Tibial nerve (tissue), 4 donors: Measurements from ENCODE around the gene NDUFAF8. TPM values are rescaled to one million over a fixed set of nuclear protein-coding genes. Genes with fewer than 3 reads are reported as not detected.

Source experiments
- DNase-seq, 2 donors: peaks; one replicate each; pipeline ENCODE4 v3.0.0-alpha.2; 2019; ENCODE audit warnings: low spot score in 2 of 2
- H3K27ac ChIP-seq, 4 donors: fragments of 200-600 bp; sonication (generic) in 3 of 4; one replicate each; pipeline ENCODE4 v1.5.1; 2017 to 2019; ENCODE audit warnings: mild to moderate bottlenecking in 1 of 4
- H3K27me3 ChIP-seq, 2 donors: fragments of 200-600 bp; sonication (generic) in 1 of 2; one replicate each; pipeline versions ENCODE4 v1.5.1 to v1.6.0; 2017 to 2019
- H3K36me3 ChIP-seq, 3 donors: fragments of 200-600 bp; sonication (generic); one replicate each; pipeline ENCODE4 v1.5.1; 2018 to 2019
- H3K4me1 ChIP-seq, 4 donors: fragments of 200-600 bp; sonication (generic) in 3 of 4; one replicate each; pipeline ENCODE4 v1.5.1; 2017 to 2019
- H3K4me3 ChIP-seq, 4 donors: fragments of 200-600 bp; sonication (generic) in 3 of 4; one replicate each; pipeline ENCODE4 v1.5.1; 2017 to 2019; ENCODE audit warnings: mild to moderate bottlenecking in 1 of 4, moderate library complexity in 1 of 4
- H3K9me3 ChIP-seq, 4 donors: fragments of 200-600 bp; sonication (generic) in 3 of 4; one replicate each; pipeline ENCODE4 v1.5.1; 2017 to 2019
- EP300 ChIP-seq, 2 donors: sonication (generic); formaldehyde crosslinking; IDR thresholded peaks; one replicate each; pipeline ENCODE4 v1.6.1; 2017; ENCODE audit warnings: antibody characterized with exemption in 2 of 2, mild to moderate bottlenecking in 1 of 2
- POLR2A ChIP-seq, 2 donors: fragments of 450-650 bp; IDR thresholded peaks; one replicate each; pipeline ENCODE4 v1.6.1; 2017; ENCODE audit warnings: antibody characterized with exemption in 2 of 2, mild to moderate bottlenecking in 2 of 2, moderate library complexity in 2 of 2
- WGBS, 2 donors: methylation state at CpG; one replicate each; pipeline ENCODE4 v1.1.5; 2018; 5-methylcytosine and 5-hydroxymethylcytosine counted together
- total RNA-seq, 4 donors: library from RNA; depleted of rRNA; stranded (reverse); fragments of >200 nt; gene quantifications; one replicate each; pipeline ENCODE4 v1.1.0, GENCODE V29; 2016
- TF ChIP-seq, protein P1 (sequence below), 5 experiments: fragments of 200-600 bp in 3 of 5; fragments of 450-650 bp in 2 of 5; sonication (generic) in 3 of 5; IDR thresholded peaks; one replicate each; pipeline ENCODE4 v1.5.1; 2016 to 2019; ENCODE audit warnings: antibody characterized with exemption in 5 of 5, mild to moderate bottlenecking in 3 of 5, moderate library complexity in 2 of 5

The NDUFAF8 gene
- total RNA-seq, 4 donors from 2014 or later: 27.8 to 73.0 (median 61.1) TPM

DNA sequence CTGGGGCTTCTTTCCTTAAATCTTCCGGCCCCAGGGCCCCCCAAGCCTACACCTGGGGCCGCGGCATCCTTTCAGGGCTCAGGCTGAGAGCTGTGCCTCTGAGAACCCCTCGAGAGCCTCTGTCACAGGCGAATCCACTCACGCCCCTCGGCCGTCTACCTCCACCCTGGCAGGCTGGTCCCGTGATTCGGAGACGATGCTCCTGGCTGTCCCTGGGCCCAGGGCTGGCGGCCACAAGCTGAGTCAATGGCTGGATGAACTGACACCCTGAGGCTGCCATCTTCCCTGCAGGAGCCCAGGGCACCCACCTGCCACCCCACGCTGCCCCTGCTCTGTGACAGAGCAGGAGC, 4.6 kb upstream of the NDUFAF8 start:
- DNase-seq: no peak
- peaks cover 4 to 29% (median 13%) of the 10 kb centered on the region in 4 donors for H3K4me1 ChIP-seq
- H3K9me3 ChIP-seq: no peaks in the 10 kb centered on the region
- TF ChIP-seq POLR2A (IDR thresholded peaks at IDR 0.05) (no peak), EP300 (IDR thresholded peaks at IDR 0.05) (no peak)
- TF ChIP-seq, protein P1, sequence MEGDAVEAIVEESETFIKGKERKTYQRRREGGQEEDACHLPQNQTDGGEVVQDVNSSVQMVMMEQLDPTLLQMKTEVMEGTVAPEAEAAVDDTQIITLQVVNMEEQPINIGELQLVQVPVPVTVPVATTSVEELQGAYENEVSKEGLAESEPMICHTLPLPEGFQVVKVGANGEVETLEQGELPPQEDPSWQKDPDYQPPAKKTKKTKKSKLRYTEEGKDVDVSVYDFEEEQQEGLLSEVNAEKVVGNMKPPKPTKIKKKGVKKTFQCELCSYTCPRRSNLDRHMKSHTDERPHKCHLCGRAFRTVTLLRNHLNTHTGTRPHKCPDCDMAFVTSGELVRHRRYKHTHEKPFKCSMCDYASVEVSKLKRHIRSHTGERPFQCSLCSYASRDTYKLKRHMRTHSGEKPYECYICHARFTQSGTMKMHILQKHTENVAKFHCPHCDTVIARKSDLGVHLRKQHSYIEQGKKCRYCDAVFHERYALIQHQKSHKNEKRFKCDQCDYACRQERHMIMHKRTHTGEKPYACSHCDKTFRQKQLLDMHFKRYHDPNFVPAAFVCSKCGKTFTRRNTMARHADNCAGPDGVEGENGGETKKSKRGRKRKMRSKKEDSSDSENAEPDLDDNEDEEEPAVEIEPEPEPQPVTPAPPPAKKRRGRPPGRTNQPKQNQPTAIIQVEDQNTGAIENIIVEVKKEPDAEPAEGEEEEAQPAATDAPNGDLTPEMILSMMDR (IDR thresholded peaks at IDR 0.05): no peak
- peaks cover 2 to 73% (median 16%) of the 10 kb centered on the region in 3 donors for H3K36me3 ChIP-seq
- H3K4me3 ChIP-seq: no peak overlapping the region
- no peak overlapping the region for H3K27ac ChIP-seq
- 88 to 93% methylated on average over 13 of the region's 13 CpGs for WGBS, 2 donors
- H3K27me3 ChIP-seq: no peaks in the 10 kb centered on the region

DNA sequence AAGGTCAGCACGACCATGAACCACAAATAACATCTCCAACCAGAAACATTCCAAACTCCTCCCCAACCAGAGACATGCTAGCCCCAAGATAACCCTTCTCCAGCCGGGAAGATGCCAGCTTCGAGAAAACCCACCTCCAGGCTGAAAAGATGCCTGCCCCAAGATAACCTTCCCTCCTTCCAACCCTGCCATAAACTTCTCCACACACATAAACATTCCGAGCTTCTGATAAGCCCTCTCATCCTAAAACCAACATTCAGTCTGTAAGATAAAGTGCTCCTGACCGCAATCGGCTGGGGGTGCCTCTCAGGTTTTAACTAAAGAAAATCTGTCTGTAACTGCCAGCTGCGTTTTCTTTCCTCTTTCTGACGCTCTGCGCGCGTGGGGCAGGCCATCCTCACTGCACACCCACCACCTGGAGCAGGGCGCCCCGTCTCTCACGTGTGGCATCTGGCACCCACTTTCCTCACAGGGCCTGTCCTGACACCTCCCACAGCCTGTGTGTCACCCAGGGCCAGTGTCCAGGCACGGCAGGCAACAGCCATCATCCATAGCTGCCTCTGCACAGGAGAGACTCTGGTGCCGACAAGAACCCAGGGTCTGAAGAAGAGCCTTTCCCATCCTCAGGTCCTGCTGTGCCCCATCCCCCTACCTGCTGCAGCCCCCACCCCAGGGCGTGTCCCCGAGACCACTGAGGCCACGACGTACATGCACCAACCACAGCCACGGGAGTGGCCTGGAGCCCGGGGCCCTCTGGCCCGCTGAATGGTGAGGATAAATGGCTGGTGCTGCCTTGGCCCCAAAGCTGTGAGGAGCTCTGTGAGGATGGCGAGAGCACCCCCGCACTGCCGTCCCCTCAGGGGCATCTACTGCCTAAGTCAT, 3.9 kb upstream of the NDUFAF8 start:
- Histone ChIP-seq H3K36me3 (peaks cover 0 to 66% (median 13%) of the 10 kb centered on the region in 3 donors), H3K9me3 (no peaks in the 10 kb centered on the region), H3K27me3 (no peaks in the 10 kb centered on the region)

DNA sequence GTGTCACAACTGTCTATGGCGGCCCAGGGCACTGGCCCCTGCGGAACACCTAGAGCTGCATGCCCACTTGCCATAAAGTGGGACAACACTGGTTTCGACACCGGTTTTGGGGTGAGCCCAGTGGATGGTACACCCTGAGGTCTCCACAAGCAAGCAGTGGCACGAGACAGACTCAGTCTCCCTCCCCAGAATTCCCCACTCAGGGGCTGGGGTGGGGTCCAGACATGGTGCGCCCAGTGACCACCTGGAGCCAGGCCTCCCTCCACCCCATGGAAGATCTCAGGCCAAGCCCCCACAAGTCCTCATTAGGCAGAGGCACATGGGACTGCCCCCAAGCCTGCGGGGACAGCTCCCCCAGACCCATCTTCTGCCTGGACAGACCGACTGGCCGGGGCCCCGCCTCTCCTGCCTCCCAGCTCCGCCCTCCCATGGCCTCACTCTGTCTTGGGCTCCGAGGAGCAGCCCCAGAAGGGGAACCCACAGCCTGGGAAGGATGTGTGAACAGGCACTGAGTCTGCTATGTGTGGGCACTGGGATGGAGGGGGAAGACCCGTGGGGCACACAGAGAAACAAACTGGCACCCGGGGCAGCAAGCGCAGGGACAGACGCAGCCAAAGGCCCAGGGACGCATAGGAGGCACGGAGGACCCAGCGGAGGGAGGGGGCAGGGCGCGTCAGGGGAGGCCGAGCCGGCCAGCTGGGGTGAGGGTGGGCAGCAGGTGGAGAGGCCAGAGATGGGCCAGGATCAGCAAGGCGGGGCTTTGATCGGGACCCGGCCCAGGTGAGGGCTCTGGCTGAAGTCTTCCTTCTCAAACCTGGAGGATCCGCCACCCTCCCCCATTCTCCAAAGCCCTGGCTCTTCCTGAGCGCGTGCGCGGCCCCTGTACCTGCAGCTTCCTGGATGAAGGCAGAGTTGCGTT, 3.0 kb upstream of the NDUFAF8 start:
- no peak for DNase-seq
- no peak overlapping the region for H3K27ac ChIP-seq
- TF ChIP-seq, protein P1 (IDR thresholded peaks at IDR 0.05): no peak
- TF ChIP-seq POLR2A (IDR thresholded peaks at IDR 0.05): no peak
- TF ChIP-seq EP300 (IDR thresholded peaks at IDR 0.05): no peak
- H3K36me3 ChIP-seq: peaks cover 0 to 59% (median 8%) of the 10 kb centered on the region in 3 donors
- no peaks in the 10 kb centered on the region for H3K9me3 ChIP-seq
- H3K4me1 ChIP-seq: peaks cover 4 to 45% (median 25%) of the 10 kb centered on the region in 4 donors
- H3K27me3 ChIP-seq: no peaks in the 10 kb centered on the region
- 87% methylated on average over 30 of the region's 32 CpGs for WGBS, 2 donors
- no peak overlapping the region for H3K4me3 ChIP-seq

More for the DNA sequence above, 3.9 kb upstream of the NDUFAF8 start:
- Histone ChIP-seq H3K4me1 (peaks cover 4 to 36% (median 19%) of the 10 kb centered on the region in 4 donors), H3K27ac (no peak overlapping the region), H3K4me3 (no peak overlapping the region)
- DNase-seq: no peak
- TF ChIP-seq, protein P1 (IDR thresholded peaks at IDR 0.05): no peak
- no peak for TF ChIP-seq EP300 (IDR thresholded peaks at IDR 0.05)
- no peak for TF ChIP-seq POLR2A (IDR thresholded peaks at IDR 0.05)
- 83 to 84% methylated on average over 15 to 21 of the region's 26 CpGs for WGBS, 2 donors

DNA sequence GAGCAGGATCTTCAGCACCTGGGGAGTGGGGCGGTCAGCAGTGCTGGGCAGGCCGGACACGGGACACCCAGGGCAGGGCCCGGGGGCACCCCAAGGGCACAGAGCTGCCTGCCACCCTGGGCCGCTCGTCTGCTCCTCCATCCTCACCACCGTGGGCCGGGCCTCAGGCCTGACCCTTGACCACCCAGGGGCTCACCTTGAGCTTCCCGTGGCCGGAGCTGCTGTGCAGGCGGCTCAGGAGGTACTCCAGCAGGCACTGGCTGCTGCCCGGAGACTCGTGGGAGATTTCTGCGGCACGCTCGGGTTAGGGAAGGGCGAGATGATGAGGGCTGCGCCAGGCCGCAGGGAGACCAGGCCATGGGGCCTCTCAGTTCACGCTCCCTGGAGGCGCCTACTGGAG, 2.3 kb upstream of the NDUFAF8 start:
- Histone ChIP-seq H3K4me3 (no peak overlapping the region), H3K27ac (no peak overlapping the region), H3K27me3 (no peaks in the 10 kb centered on the region), H3K9me3 (no peaks in the 10 kb centered on the region), H3K36me3 (peaks cover 0 to 59% (median 8%) of the 10 kb centered on the region in 3 donors), H3K4me1 (peaks cover 4 to 52% (median 25%) of the 10 kb centered on the region in 4 donors)
- TF ChIP-seq, protein P1 (IDR thresholded peaks at IDR 0.05): no peak
- TF ChIP-seq POLR2A (IDR thresholded peaks at IDR 0.05) (no peak), EP300 (IDR thresholded peaks at IDR 0.05) (no peak)
- 91% methylated on average over 17 to 21 of the region's 21 CpGs for WGBS, 2 donors
- no peak for DNase-seq
